ENCODE results near the gene GDF10.

GDF10 gene

GRCh38 chr10:47301833-47302232 is 1.8 kb downstream of the GDF10 start:
- no peak overlapping the region for H3K27ac ChIP-seq
- TF ChIP-seq CTCF (IDR thresholded peaks at IDR 0.05) (no peak), ZFX (IDR thresholded peaks at IDR 0.05; ENCODE audit: borderline replicate concordance) (no peak)

GRCh38 chr10:47303105-47303504 is 3.1 kb downstream of the GDF10 start:
- no peak for TF ChIP-seq ZFX (IDR thresholded peaks at IDR 0.05; ENCODE audit: borderline replicate concordance)
- no peak for TF ChIP-seq CTCF (IDR thresholded peaks at IDR 0.05)
- no peak overlapping the region for H3K27ac ChIP-seq

GRCh38 chr10:47303866-47304265 is 3.9 kb downstream of the GDF10 start:
- TF ChIP-seq CTCF (IDR thresholded peaks at IDR 0.05) (no peak), ZFX (IDR thresholded peaks at IDR 0.05; ENCODE audit: borderline replicate concordance) (no peak)
- no peak overlapping the region for H3K27ac ChIP-seq

- TF ChIP-seq CTCF (IDR thresholded peaks at IDR 0.05) (no peak), ZFX (IDR thresholded peaks at IDR 0.05; ENCODE audit: borderline replicate concordance) (no peak)
- no peak overlapping the region for H3K27ac ChIP-seq
Observed at GRCh38 chr10:47305566-47305965, 5.6 kb downstream of the GDF10 start.

GRCh38 chr10:47306387-47307210 is 6.6 kb downstream of the GDF10 start:
- no peak for TF ChIP-seq CTCF (IDR thresholded peaks at IDR 0.05)
- no peak for TF ChIP-seq ZFX (IDR thresholded peaks at IDR 0.05; ENCODE audit: borderline replicate concordance)
- no peak overlapping the region for H3K27ac ChIP-seq

- no peak overlapping the region for H3K27ac ChIP-seq
- TF ChIP-seq CTCF (IDR thresholded peaks at IDR 0.05) (no peak), ZFX (IDR thresholded peaks at IDR 0.05; ENCODE audit: borderline replicate concordance) (no peak)
Observed at GRCh38 chr10:47307381-47307780, 7.4 kb downstream of the GDF10 start.

GRCh38 chr10:47308775-47309174 is 8.8 kb downstream of the GDF10 start:
- no peak for TF ChIP-seq CTCF (IDR thresholded peaks at IDR 0.05)
- TF ChIP-seq ZFX (IDR thresholded peaks at IDR 0.05; ENCODE audit: borderline replicate concordance): no peak
- no peak overlapping the region for H3K27ac ChIP-seq
